GM21447 (cell line): ENCODE measurements around the gene STYXL1.

ENCODE experiments used
- ATAC-seq: cut with Tn5 transposase; IDR thresholded peaks from one replicate; pipeline ENCODE4 v1.9.1; 2021; ENCODE audit not compliant: unreplicated experiment

The STYXL1 gene

DNA sequence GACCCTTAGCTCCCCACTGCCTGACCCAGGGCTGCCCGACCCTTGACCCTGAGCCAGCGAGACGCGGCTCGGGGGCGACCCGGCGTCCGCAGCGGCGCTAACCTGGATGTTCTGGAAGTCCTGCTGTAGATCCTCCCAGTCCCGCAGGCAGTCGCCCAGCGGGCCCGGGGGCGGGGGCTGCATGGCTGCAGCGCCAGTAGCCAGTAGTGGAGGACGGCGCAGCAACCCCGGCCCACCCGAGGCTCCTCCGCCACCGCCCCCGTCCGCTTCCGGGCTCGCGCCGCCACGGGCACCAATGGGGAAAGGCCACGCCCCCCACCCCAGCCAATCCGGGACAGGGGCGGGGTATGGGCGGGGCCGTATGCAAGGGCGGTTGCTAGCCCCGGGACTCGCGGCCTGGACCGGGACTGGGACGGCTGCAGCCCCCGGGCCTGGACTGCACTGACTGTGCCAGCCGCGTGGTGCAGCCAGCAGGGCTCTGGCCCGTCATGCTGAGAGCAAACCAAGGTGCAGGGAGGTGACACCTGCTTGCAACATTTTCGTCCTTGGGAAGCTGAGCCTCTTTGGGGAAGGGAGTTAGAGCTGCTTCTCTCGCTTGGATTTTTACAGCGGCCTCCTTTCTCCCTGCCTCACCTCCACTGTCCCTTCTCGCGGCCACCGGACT is 53.3 kb downstream of the STYXL1 start, which contains the start of gene TMEM120A:
Gene TMEM120A, minus strand, starts transcription at position 208 of the 664 bp plus-strand sequence. Its CDS starts 25 bp downstream, at position 183.
- peak; percentile 93 for ATAC-seq

GRCh38 chr7:75993689-75994387 is 54.0 kb downstream of the STYXL1 start:
- peak; percentile 17 for ATAC-seq

- ATAC-seq: no peak
These were observed 55.6 kb downstream of the STYXL1 start for GRCh38 chr7:75992083-75992755.

DNA sequence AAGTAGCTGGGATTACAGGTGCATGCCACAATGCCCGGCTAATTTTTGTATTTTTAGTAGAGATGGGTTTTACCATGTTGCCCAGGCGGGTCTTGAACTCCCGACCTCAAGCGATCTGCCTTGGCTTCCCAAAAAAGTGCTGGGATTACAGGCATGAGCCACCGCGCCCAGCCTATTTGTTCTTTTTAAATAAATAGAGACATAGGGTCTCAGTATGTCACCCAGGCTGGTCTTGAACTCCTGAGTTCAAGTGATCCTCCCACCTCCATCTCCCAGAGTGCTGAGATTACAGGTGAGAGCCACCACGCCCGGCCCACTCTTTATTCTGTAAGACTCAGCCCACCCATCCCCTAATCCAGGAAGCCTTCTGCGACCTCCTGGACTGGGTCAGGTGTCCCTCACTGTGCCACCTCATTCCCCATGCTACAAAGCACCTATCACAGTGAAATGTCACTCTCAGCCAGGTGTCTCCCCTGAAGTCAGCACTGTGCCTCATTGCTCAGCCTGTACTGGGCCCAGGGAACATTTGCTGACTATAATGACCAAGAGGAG is 56.2 kb downstream of the STYXL1 start:
- ATAC-seq: no peak

DNA sequence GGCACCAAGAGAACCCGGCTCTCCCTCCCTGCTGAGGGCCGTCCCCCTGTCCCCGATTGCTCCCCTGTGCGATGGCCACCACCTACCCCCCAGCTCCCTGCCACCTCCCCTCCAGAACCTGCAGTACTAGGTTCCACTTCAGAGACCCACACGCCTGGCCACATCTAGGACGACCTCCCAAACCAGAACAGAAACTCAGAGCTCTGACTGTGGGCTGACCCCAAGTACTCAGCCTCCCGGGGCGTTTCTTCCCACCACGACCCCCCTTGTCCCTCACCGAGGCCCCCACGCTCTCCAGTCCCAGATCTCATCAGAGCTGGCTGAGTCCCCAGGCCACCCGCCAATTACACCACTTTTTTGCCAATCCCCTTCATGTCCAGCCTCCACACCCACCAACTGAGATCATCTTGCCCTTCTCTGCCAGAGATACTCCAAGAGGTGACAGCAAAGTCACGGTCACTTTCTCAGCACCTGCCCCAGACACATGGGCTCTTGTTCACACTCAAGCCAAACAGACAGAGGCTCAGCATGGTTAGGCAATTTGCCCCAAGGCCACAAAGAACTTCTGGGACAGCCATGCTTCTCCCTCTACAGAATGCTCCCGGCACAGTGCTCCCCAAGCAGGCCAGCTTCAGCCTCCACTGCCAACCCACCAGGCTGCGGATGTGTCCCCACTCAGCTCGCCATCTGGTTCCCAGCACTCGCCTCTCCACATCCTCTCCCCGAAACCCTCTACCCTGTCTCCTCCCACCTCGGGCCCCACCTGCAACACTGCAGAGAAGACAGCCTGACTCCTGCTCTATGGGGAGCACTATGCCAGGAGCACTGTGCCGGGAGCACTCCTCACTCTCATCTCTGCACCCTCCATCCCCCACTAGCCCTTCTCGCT is 58.1 kb downstream of the STYXL1 start:
- ATAC-seq: no peak

- no peak for ATAC-seq
These were observed 59.0 kb downstream of the STYXL1 start for GRCh38 chr7:75988568-75989499.

GRCh38 chr7:75987805-75988567 is 59.8 kb downstream of the STYXL1 start:
- no peak for ATAC-seq

- no peak for ATAC-seq
These were observed 60.6 kb downstream of the STYXL1 start for GRCh38 chr7:75987026-75987804.

GRCh38 chr7:75986147-75986781 is 61.5 kb downstream of the STYXL1 start:
- ATAC-seq: no peak

DNA sequence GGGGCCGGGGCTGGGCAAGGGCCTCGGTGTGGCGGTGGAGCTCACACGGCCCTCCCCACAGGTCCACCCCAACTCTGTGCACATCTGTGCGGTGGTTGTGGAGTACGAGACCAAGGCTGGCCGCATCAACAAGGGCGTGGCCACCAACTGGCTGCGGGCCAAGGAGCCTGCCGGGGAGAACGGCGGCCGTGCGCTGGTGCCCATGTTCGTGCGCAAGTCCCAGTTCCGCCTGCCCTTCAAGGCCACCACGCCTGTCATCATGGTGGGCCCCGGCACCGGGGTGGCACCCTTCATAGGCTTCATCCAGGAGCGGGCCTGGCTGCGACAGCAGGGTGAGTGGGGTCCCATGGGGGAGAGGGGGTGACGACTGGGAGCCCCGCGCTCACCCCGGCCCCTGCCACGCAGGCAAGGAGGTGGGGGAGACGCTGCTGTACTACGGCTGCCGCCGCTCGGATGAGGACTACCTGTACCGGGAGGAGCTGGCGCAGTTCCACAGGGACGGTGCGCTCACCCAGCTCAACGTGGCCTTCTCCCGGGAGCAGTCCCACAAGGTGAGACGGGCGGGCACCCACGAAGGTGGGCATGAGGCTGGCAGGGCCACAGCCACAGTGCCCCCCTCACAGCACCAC is 62.2 kb downstream of the STYXL1 start:
- ATAC-seq: no peak

- no peak for ATAC-seq
These were observed 62.7 kb downstream of the STYXL1 start for GRCh38 chr7:75985009-75985517.

GRCh38 chr7:75984130-75985008 is 63.4 kb downstream of the STYXL1 start:
- ATAC-seq: no peak

- no peak for ATAC-seq
These were observed 64.2 kb downstream of the STYXL1 start for GRCh38 chr7:75983471-75984129.

GRCh38 chr7:75982306-75983064 is 65.3 kb downstream of the STYXL1 start:
- no peak for ATAC-seq
